GM18868 (cell line): ENCODE results near the gene ASPHD2.
"Not testable (repeated sequence)": the region's sequence is repeated elsewhere in the genome, so short reads cannot be mapped to it uniquely, and the experiment has no call there.

Experiments
- ATAC-seq: cut with Tn5 transposase; IDR thresholded peaks from one replicate; pipeline ENCODE4 v1.9.1; 2021; ENCODE audit warnings: mild to moderate bottlenecking, moderate library complexity; ENCODE audit not compliant: unreplicated experiment

ASPHD2 gene

GRCh38 chr22:26416256-26416655 lies 12.8 kb upstream of the ASPHD2 start:
- ATAC-seq: no peak

GRCh38 chr22:26416670-26417276 lies 12.3 kb upstream of the ASPHD2 start:
- no peak for ATAC-seq

- no peak for ATAC-seq
These were observed 11.7 kb upstream of the ASPHD2 start for GRCh38 chr22:26417406-26417805.

- no peak for ATAC-seq
These were observed 10.4 kb upstream of the ASPHD2 start for GRCh38 chr22:26418620-26419019.

GRCh38 chr22:26426924-26427323 lies 2.1 kb upstream of the ASPHD2 start:
- ATAC-seq: no peak

GRCh38 chr22:26429458-26430286 lies 612 bp downstream of the ASPHD2 start:
- ATAC-seq: no peak

- no peak for ATAC-seq
These were observed 1.5 kb downstream of the ASPHD2 start for GRCh38 chr22:26430600-26430999.

GRCh38 chr22:26431261-26431995 lies 2.4 kb downstream of the ASPHD2 start:
- ATAC-seq: no peak

- ATAC-seq: no peak
These were observed 3.7 kb downstream of the ASPHD2 start for GRCh38 chr22:26432619-26433311.

- ATAC-seq: no peak
These were observed 4.7 kb downstream of the ASPHD2 start for GRCh38 chr22:26433805-26434204.

- ATAC-seq: no peak
These were observed 6.5 kb downstream of the ASPHD2 start for GRCh38 chr22:26435327-26436093.

- no peak for ATAC-seq
These were observed 7.9 kb downstream of the ASPHD2 start for GRCh38 chr22:26436903-26437515.

- no peak for ATAC-seq
These were observed 8.8 kb downstream of the ASPHD2 start for GRCh38 chr22:26437694-26438392.

- not testable (repeated sequence) for ATAC-seq
These were observed 9.7 kb downstream of the ASPHD2 start for GRCh38 chr22:26438776-26439175.

- ATAC-seq: no peak
These were observed 10.5 kb downstream of the ASPHD2 start for GRCh38 chr22:26439559-26439958.

GRCh38 chr22:26442086-26442756 lies 13.2 kb downstream of the ASPHD2 start:
- ATAC-seq: no peak

GRCh38 chr22:26443901-26444690 lies 15.0 kb downstream of the ASPHD2 start:
- no peak for ATAC-seq

- ATAC-seq: no peak
These were observed 15.7 kb downstream of the ASPHD2 start for GRCh38 chr22:26444777-26445176.
